WTC11 (cell line): ENCODE data around the gene RPL39L. TPM values are rescaled to one million over a fixed set of nuclear protein-coding genes. Genes with fewer than 3 reads are reported as not detected.
A peak's percentile ranks its signal among the peaks of the same experiment; 100 is the strongest.

Source experiments
- ATAC-seq: fragments of 200-7000 bp; cut with Tn5 transposase; 2 replicates; pipeline ENCODE4 v1.10.0; 2021; ENCODE audit warnings: mild to moderate bottlenecking, moderate library complexity
- CTCF ChIA-PET: fragments of 300-600 bp; sonication (Branson Sonifier 250); formaldehyde crosslinking; loops from one replicate; lab custom pipeline; 2021; ENCODE audit warnings: antibody characterized with exemption; lab: Charles Lee
- POLR2A ChIA-PET: fragments of 350-600 bp; sonication (Branson Sonifier 250); formaldehyde crosslinking; loops from one replicate; lab custom pipeline; 2021; ENCODE audit warnings: antibody characterized with exemption; lab: Charles Lee
- DNase-seq: peaks from one replicate; pipeline ENCODE4 v3.0.0; 2021; ENCODE audit warnings: low spot score
- H3K27ac Mint-ChIP-seq: 2 replicates; pipeline ENCODE4 v1.8.0; 2021; ENCODE audit warnings: mixed read lengths
- H3K27me3 Mint-ChIP-seq: 2 replicates; pipeline ENCODE4 v1.8.0; 2021; ENCODE audit warnings: low read depth, mild to moderate bottlenecking, moderate library complexity, mixed read lengths
- H3K36me3 Mint-ChIP-seq: 2 replicates; pipeline ENCODE4 v1.8.0; 2021; ENCODE audit warnings: mixed read lengths
- H3K4me1 Mint-ChIP-seq: 2 replicates; pipeline ENCODE4 v1.8.0; 2022; ENCODE audit warnings: mixed read lengths
- H3K4me3 Mint-ChIP-seq: 2 replicates; pipeline ENCODE4 v1.8.0; 2021; ENCODE audit warnings: mild to moderate bottlenecking, moderate library complexity, mixed read lengths
- H3K9me3 Mint-ChIP-seq: 2 replicates; pipeline ENCODE4 v1.8.0; 2021; ENCODE audit warnings: mixed read lengths
- CBFB ChIP-seq: sonication (generic); formaldehyde crosslinking; IDR thresholded peaks from 2 replicates; pipeline ENCODE4 v1.8.1; 2022; ENCODE audit warnings: mild to moderate bottlenecking, low read depth, missing genetic modification reagents
- FOXK1 ChIP-seq: sonication (generic); formaldehyde crosslinking; IDR thresholded peaks from 2 replicates; pipeline ENCODE4 v1.8.0; 2022; ENCODE audit warnings: mild to moderate bottlenecking, moderate library complexity, missing genetic modification reagents
- MXD4 ChIP-seq: fragments of 250-450 bp; sonication (Bioruptor Pico); IDR thresholded peaks from 2 replicates; pipeline ENCODE4 v1.8.0; 2021; ENCODE audit warnings: mild to moderate bottlenecking, moderate library complexity, borderline replicate concordance
- MYBL2 ChIP-seq: sonication (generic); formaldehyde crosslinking; IDR thresholded peaks from 2 replicates; pipeline ENCODE4 v1.8.1; 2023; ENCODE audit warnings: mild to moderate bottlenecking, moderate library complexity, missing genetic modification reagents
- NFATC4 ChIP-seq: fragments of 250-450 bp; sonication (Bioruptor Pico); IDR thresholded peaks from 2 replicates; pipeline ENCODE4 v1.9.0; 2021; ENCODE audit warnings: mild to moderate bottlenecking
- NFYB ChIP-seq: sonication (generic); formaldehyde crosslinking; conservative IDR thresholded peaks from 2 replicates; pipeline ENCODE4 v1.8.0; 2022; ENCODE audit warnings: low read depth, missing genetic modification reagents
- PRDM15 ChIP-seq: sonication (generic); formaldehyde crosslinking; IDR thresholded peaks from 2 replicates; pipeline ENCODE4 v1.8.0; 2022; ENCODE audit warnings: missing genetic modification reagents
- SP1 ChIP-seq: sonication (generic); formaldehyde crosslinking; conservative IDR thresholded peaks from 2 replicates; pipeline ENCODE4 v1.8.1; 2022; ENCODE audit warnings: missing genetic modification reagents
- TEAD1 ChIP-seq: sonication (generic); formaldehyde crosslinking; IDR thresholded peaks from 2 replicates; pipeline ENCODE4 v1.8.0; 2022; ENCODE audit warnings: mild to moderate bottlenecking, missing genetic modification reagents
- TP53 ChIP-seq: sonication (generic); formaldehyde crosslinking; IDR thresholded peaks from 2 replicates; pipeline ENCODE4 v1.8.1; 2023; ENCODE audit warnings: mild to moderate bottlenecking, missing genetic modification reagents
- ZNF232 ChIP-seq: sonication (generic); formaldehyde crosslinking; IDR thresholded peaks from 2 replicates; pipeline ENCODE4 v1.8.0; 2022; ENCODE audit warnings: mild to moderate bottlenecking, missing genetic modification reagents
- ZNF396 ChIP-seq: fragments of 250-450 bp; sonication (Bioruptor Pico); IDR thresholded peaks from 2 replicates; pipeline ENCODE4 v1.8.0; 2021; ENCODE audit warnings: mild to moderate bottlenecking, moderate library complexity, borderline replicate concordance
- ZSCAN18 ChIP-seq: fragments of 250-450 bp; sonication (Bioruptor Pico); IDR thresholded peaks from 2 replicates; pipeline ENCODE4 v2.1.2; 2022; ENCODE audit warnings: mild to moderate bottlenecking, moderate library complexity
- total RNA-seq: library from RNA; stranded (reverse); gene quantifications from 3 replicates; pipeline ENCODE4 v1.2.3, GENCODE V29; 2021
- TF ChIP-seq, protein P1 (sequence below): fragments of 200-600 bp; IDR thresholded peaks from 2 replicates; pipeline ENCODE4 v1.8.0; 2022; ENCODE audit warnings: antibody characterized with exemption
- TF ChIP-seq, protein P2 (sequence below): sonication (generic); formaldehyde crosslinking; IDR thresholded peaks from 2 replicates; pipeline ENCODE4 v1.8.0; 2022; ENCODE audit warnings: mild to moderate bottlenecking, missing genetic modification reagents
- TF ChIP-seq, protein P3 (sequence below): fragments of 250-450 bp; sonication (Bioruptor Pico); IDR thresholded peaks from 2 replicates; pipeline ENCODE4 v1.9.0; 2021; ENCODE audit warnings: mild to moderate bottlenecking
- TF ChIP-seq, protein P4 (sequence below): sonication (generic); formaldehyde crosslinking; IDR thresholded peaks from 2 replicates; pipeline ENCODE4 v1.8.0; 2023; ENCODE audit warnings: missing genetic modification reagents

RPL39L gene
- total RNA-seq, 1 experiment from 2014 or later = 78.3 TPM

DNA sequence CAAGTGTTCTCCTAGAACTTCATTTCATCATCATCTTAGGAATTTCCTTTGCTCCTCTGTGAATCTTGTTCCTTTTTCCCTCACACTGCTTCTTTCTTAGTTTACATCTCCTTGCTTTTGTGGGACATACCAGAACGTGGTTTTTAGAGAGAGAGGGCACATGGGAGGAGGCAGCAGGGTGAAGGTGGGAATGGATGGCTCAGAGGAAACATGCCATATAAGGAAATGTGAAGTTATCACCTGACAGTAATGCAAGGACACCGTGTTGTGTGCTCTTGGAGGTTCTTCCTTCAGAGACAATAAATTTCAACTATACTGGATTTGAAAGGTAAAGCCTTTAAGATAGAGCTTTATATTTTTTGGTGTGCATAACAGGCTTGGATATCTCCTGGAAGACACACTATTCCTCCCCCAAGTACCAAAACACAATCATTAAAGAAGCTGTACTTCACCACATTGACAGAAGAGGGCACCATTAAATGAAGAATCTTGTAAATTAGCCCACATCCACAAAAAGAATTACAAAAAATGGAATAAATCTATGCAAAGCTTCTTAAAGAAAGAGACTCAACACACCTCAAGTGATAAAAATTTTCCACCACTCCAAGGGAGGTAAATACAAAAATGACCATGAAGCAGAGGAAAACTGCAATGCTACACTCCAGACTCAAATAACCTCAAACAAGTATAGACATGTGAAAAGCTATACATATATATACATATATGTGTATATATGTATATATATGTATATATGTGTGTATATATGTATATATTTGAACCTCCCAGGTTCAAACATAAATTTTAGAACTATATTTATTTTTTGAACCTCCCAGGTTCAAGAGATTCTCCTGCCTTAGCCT, 26.1 kb downstream of the RPL39L start:
- H3K27me3 Mint-ChIP-seq = no peaks in the 10 kb centered on the region
- H3K9me3 Mint-ChIP-seq = no peaks in the 10 kb centered on the region
- H3K4me3 Mint-ChIP-seq = no peak overlapping the region
- ATAC-seq = peak; percentile 86
- CTCF ChIA-PET = interaction anchor here (0.6 to 3.9 kb wide), 28 partner anchors 9 to 601 kb away, joined by 3 to 55 read pairs (median 5); partner anchors contain the start of gene RPL39L
- TF ChIP-seq, protein P1, sequence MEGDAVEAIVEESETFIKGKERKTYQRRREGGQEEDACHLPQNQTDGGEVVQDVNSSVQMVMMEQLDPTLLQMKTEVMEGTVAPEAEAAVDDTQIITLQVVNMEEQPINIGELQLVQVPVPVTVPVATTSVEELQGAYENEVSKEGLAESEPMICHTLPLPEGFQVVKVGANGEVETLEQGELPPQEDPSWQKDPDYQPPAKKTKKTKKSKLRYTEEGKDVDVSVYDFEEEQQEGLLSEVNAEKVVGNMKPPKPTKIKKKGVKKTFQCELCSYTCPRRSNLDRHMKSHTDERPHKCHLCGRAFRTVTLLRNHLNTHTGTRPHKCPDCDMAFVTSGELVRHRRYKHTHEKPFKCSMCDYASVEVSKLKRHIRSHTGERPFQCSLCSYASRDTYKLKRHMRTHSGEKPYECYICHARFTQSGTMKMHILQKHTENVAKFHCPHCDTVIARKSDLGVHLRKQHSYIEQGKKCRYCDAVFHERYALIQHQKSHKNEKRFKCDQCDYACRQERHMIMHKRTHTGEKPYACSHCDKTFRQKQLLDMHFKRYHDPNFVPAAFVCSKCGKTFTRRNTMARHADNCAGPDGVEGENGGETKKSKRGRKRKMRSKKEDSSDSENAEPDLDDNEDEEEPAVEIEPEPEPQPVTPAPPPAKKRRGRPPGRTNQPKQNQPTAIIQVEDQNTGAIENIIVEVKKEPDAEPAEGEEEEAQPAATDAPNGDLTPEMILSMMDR = peak; percentile 16
- TF ChIP-seq MYBL2 (CRISPR knock-in tag) = no peak
- H3K27ac Mint-ChIP-seq = no peak overlapping the region
- H3K36me3 Mint-ChIP-seq = no peaks in the 10 kb centered on the region
- no peak for DNase-seq
- H3K4me1 Mint-ChIP-seq = peaks cover 7% of the 10 kb centered on the region
- POLR2A ChIA-PET = interaction anchor here (0.7 kb wide), 1 partner anchor 28 kb away, joined by 3 read pairs; no protein-coding TSS in a partner anchor

- Mint-ChIP-seq H3K27ac (no peak overlapping the region), H3K27me3 (no peaks in the 10 kb centered on the region), H3K36me3 (no peaks in the 10 kb centered on the region), H3K4me1 (peaks cover 12% of the 10 kb centered on the region), H3K4me3 (no peak overlapping the region), H3K9me3 (no peaks in the 10 kb centered on the region)
- TF ChIP-seq SP1 (CRISPR knock-in tag) (no peak), ZNF232 (CRISPR knock-in tag) (no peak), NFATC4 (no peak)
- TF ChIP-seq, protein P2, sequence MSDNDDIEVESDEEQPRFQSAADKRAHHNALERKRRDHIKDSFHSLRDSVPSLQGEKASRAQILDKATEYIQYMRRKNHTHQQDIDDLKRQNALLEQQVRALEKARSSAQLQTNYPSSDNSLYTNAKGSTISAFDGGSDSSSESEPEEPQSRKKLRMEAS = no peak
- no peak for DNase-seq
- CTCF ChIA-PET = interaction anchor here (1.0 kb wide), 1 partner anchor 55 kb away, joined by 4 read pairs; no protein-coding TSS in a partner anchor
- ATAC-seq = no peak
- POLR2A ChIA-PET = interaction anchor here (0.8 kb wide), 1 partner anchor 9 kb away, joined by 3 read pairs; no protein-coding TSS in a partner anchor
Measured at GRCh38 chr3:187110156-187110555, 29.1 kb downstream of the RPL39L start.

GRCh38 chr3:187107989-187108388, 31.3 kb downstream of the RPL39L start:
- Mint-ChIP-seq H3K4me3 (no peak overlapping the region), H3K9me3 (no peaks in the 10 kb centered on the region), H3K4me1 (peaks cover 11% of the 10 kb centered on the region), H3K27me3 (no peaks in the 10 kb centered on the region)
- DNase-seq = no peak
- ChIA-PET CTCF (interaction anchor here (0.5 kb wide), 1 partner anchor 614 kb away, joined by 3 read pairs; no protein-coding TSS in a partner anchor), POLR2A (no interaction called here)
- no peak for TF ChIP-seq TEAD1
- TF ChIP-seq, all 79 proteins: peak for 0
- H3K36me3 Mint-ChIP-seq = no peaks in the 10 kb centered on the region
- H3K27ac Mint-ChIP-seq = no peak overlapping the region
- no peak for ATAC-seq

DNA sequence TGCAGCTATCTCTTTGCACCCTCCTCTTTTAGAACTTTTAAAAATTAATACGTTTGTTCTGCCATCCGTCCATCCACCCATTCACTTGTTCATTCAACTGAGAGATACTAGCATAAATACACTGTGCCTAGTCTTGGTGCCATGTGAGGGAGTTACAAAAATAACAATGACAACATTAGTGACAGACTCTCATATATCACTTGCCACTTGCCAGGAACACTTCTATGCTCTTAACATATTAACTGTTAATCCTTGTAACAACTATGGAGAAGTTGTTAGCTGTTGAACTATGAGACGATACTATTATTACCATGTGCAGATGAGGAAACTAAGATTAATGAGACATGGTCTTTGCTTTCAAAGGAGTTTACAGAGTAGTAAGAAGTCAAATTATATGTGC, 33.6 kb downstream of the RPL39L start:
- POLR2A ChIA-PET = no interaction called here
- Mint-ChIP-seq H3K27ac (no peak overlapping the region), H3K4me3 (no peak overlapping the region), H3K9me3 (no peaks in the 10 kb centered on the region), H3K36me3 (no peaks in the 10 kb centered on the region), H3K27me3 (no peaks in the 10 kb centered on the region), H3K4me1 (peaks cover 16% of the 10 kb centered on the region)
- ATAC-seq (no peak), DNase-seq (no peak)
- CTCF ChIA-PET = interaction anchor here (0.8 to 2.9 kb wide), 3 partner anchors 8 to 34 kb away, joined by 3 to 12 read pairs (median 6); partner anchors contain the start of gene RPL39L
- TF ChIP-seq NFATC4 (no peak), ZSCAN18 (CRISPR knock-in tag) (no peak), FOXK1 (CRISPR knock-in tag) (no peak), TEAD1 (no peak), MXD4 (CRISPR knock-in tag) (no peak), PRDM15 (no peak), NFYB (CRISPR knock-in tag) (no peak), CBFB (CRISPR knock-in tag) (no peak), TP53 (CRISPR knock-in tag) (no peak), ZNF396 (no peak)
- TF ChIP-seq, protein P3, sequence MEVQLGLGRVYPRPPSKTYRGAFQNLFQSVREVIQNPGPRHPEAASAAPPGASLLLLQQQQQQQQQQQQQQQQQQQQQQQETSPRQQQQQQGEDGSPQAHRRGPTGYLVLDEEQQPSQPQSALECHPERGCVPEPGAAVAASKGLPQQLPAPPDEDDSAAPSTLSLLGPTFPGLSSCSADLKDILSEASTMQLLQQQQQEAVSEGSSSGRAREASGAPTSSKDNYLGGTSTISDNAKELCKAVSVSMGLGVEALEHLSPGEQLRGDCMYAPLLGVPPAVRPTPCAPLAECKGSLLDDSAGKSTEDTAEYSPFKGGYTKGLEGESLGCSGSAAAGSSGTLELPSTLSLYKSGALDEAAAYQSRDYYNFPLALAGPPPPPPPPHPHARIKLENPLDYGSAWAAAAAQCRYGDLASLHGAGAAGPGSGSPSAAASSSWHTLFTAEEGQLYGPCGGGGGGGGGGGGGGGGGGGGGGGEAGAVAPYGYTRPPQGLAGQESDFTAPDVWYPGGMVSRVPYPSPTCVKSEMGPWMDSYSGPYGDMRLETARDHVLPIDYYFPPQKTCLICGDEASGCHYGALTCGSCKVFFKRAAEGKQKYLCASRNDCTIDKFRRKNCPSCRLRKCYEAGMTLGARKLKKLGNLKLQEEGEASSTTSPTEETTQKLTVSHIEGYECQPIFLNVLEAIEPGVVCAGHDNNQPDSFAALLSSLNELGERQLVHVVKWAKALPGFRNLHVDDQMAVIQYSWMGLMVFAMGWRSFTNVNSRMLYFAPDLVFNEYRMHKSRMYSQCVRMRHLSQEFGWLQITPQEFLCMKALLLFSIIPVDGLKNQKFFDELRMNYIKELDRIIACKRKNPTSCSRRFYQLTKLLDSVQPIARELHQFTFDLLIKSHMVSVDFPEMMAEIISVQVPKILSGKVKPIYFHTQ (CRISPR knock-in tag) = no peak
- TF ChIP-seq, protein P4, sequence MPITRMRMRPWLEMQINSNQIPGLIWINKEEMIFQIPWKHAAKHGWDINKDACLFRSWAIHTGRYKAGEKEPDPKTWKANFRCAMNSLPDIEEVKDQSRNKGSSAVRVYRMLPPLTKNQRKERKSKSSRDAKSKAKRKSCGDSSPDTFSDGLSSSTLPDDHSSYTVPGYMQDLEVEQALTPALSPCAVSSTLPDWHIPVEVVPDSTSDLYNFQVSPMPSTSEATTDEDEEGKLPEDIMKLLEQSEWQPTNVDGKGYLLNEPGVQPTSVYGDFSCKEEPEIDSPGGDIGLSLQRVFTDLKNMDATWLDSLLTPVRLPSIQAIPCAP (CRISPR knock-in tag) = no peak
